HepG2 (cell line): ENCODE data around the gene MC4R.

Experiments
- CTCF ChIP-seq: sonication (generic); formaldehyde crosslinking; IDR thresholded peaks from 2 replicates; pipeline ENCODE4 v1.5.0; 2020; ENCODE audit warnings: mild to moderate bottlenecking, missing genetic modification reagents, moderate library complexity
- NR2F1 ChIP-seq, 2 experiments: fragments of 450-650 bp in 1 of 2; formaldehyde crosslinking in 1 of 2; IDR thresholded peaks; 2 replicates each; pipeline versions ENCODE4 v1.5.0 to v1.6.1; 2016 to 2020; ENCODE audit warnings: mild to moderate bottlenecking in 1 of 2, missing compliant biosample characterization in 1 of 2, missing genetic modification reagents in 1 of 2, moderate library complexity in 1 of 2
- NR3C1 ChIP-seq: sonication (generic); formaldehyde crosslinking; IDR thresholded peaks from 2 replicates; pipeline ENCODE4 v1.4.0; 2020; ENCODE audit warnings: missing genetic modification reagents
- POLR2A ChIP-seq, 2 experiments: IDR thresholded peaks; 2 replicates each; pipeline ENCODE4 v1.6.1; 2011; ENCODE audit warnings: low read depth in 2 of 2, low read length in 2 of 2, mild to moderate bottlenecking in 1 of 2, moderate library complexity in 1 of 2; ENCODE audit not compliant: insufficient read depth in 1 of 2
- ZNF263 ChIP-seq: sonication (generic); formaldehyde crosslinking; IDR thresholded peaks from 2 replicates; pipeline ENCODE4 v1.4.0; 2020; ENCODE audit warnings: missing genetic modification reagents
- ZNF691 ChIP-seq: sonication (generic); formaldehyde crosslinking; IDR thresholded peaks from 2 replicates; pipeline ENCODE4 v1.4.0; 2020; ENCODE audit warnings: missing genetic modification reagents, low read depth, mild to moderate bottlenecking, borderline replicate concordance

- TF ChIP-seq CTCF (CRISPR knock-in tag) (no peak), POLR2A (IDR thresholded peaks at IDR 0.05; ENCODE audit: insufficient read depth in 1 of 2, low read depth in 2 of 2, low read length in 2 of 2) (no peak), ZNF691 (no peak), NR2F1 (CRISPR knock-in tag; IDR thresholded peaks at IDR 0.05) (no peak), NR3C1 (CRISPR knock-in tag) (no peak), ZNF263 (CRISPR knock-in tag) (no peak)
These were observed 443 bp downstream of the MC4R start for GRCh38 chr18:60372132-60372531.
